H9 (cell line): ENCODE data around the gene TMEM108. TPM values are rescaled to one million over a fixed set of nuclear protein-coding genes. Genes with fewer than 3 reads are reported as not detected.

ENCODE experiments used
- DNase-seq: peaks from one replicate; pipeline ENCODE4 v3.0.0-alpha.2; 2017
- H2AFZ ChIP-seq: one replicate; pipeline ENCODE4 v1.6.1; 2013; ENCODE audit warnings: mild to moderate bottlenecking, low read length, control low read depth, moderate library complexity
- H2AK5ac ChIP-seq: 2 replicates; pipeline ENCODE4 v1.6.1; 2013; ENCODE audit warnings: low read length, control low read depth, mixed read lengths; ENCODE audit not compliant: insufficient read length
- H2BK120ac ChIP-seq: one replicate; pipeline ENCODE4 v1.6.1; 2013; ENCODE audit warnings: low read depth, mild to moderate bottlenecking, low read length, control low read depth, inconsistent platforms; ENCODE audit not compliant: poor library complexity, severe bottlenecking
- H2BK12ac ChIP-seq: 2 replicates; pipeline ENCODE4 v1.6.1; 2013; ENCODE audit warnings: low read length, control low read depth, mixed read lengths, low read depth; ENCODE audit not compliant: insufficient read length
- H2BK15ac ChIP-seq: 2 replicates; pipeline ENCODE4 v1.6.1; 2013; ENCODE audit warnings: low read depth, low read length, control low read depth
- H2BK20ac ChIP-seq: one replicate; pipeline ENCODE4 v1.6.1; 2013; ENCODE audit warnings: low read depth, mild to moderate bottlenecking, low read length, control low read depth, inconsistent platforms; ENCODE audit not compliant: poor library complexity, severe bottlenecking
- H2BK5ac ChIP-seq: 2 replicates; pipeline ENCODE4 v1.6.1; 2013; ENCODE audit warnings: low read length, control low read depth, mixed read lengths; ENCODE audit not compliant: insufficient read length
- H3K14ac ChIP-seq: 2 replicates; pipeline ENCODE4 v1.6.1; 2013; ENCODE audit warnings: low read length, control low read depth; ENCODE audit not compliant: insufficient read depth
- H3K18ac ChIP-seq: 2 replicates; pipeline ENCODE4 v1.6.1; 2013; ENCODE audit warnings: low read depth, mild to moderate bottlenecking, mixed read lengths, low read length, control low read depth; ENCODE audit not compliant: insufficient read length
- H3K23ac ChIP-seq: 2 replicates; pipeline ENCODE4 v1.6.1; 2013; ENCODE audit warnings: low read length, control low read depth, mixed read lengths, low read depth; ENCODE audit not compliant: insufficient read length
- H3K23me2 ChIP-seq: 2 replicates; pipeline ENCODE4 v1.6.1; 2013; ENCODE audit warnings: low read depth, mild to moderate bottlenecking, mixed read lengths, low read length, control low read depth; ENCODE audit not compliant: insufficient read length, poor library complexity, severe bottlenecking
- H3K27ac ChIP-seq: 2 replicates; pipeline ENCODE4 v1.5.1; 2013; ENCODE audit warnings: low read length, control low read depth, mixed read lengths, low read depth; ENCODE audit not compliant: insufficient read length
- H3K27me3 ChIP-seq: 2 replicates; pipeline ENCODE4 v1.6.1; 2013; ENCODE audit warnings: low read length, control low read depth, inconsistent platforms; ENCODE audit not compliant: insufficient read depth
- H3K4ac ChIP-seq: 2 replicates; pipeline ENCODE4 v1.6.1; 2013; ENCODE audit warnings: low read depth, mild to moderate bottlenecking, control low read depth, inconsistent platforms, low read length, moderate library complexity
- H3K4me1 ChIP-seq: 2 replicates; pipeline ENCODE4 v1.6.1; 2013; ENCODE audit warnings: low read length, control low read depth, inconsistent platforms; ENCODE audit not compliant: insufficient read depth
- H3K4me2 ChIP-seq: 2 replicates; pipeline ENCODE4 v1.6.1; 2013; ENCODE audit warnings: low read length, control low read depth, mixed read lengths; ENCODE audit not compliant: insufficient read length, insufficient read depth
- H3K56ac ChIP-seq: 2 replicates; pipeline ENCODE4 v1.6.1; 2013; ENCODE audit warnings: low read depth, mild to moderate bottlenecking, mixed read lengths, low read length, control low read depth; ENCODE audit not compliant: insufficient read length
- H3K79me1 ChIP-seq: 2 replicates; pipeline ENCODE4 v1.6.1; 2013; ENCODE audit warnings: low read depth, mild to moderate bottlenecking, moderate library complexity, low read length, control low read depth, inconsistent platforms; ENCODE audit not compliant: insufficient read depth, poor library complexity, severe bottlenecking
- H3K79me2 ChIP-seq: 2 replicates; pipeline ENCODE4 v1.6.1; 2013; ENCODE audit warnings: low read length, control low read depth, inconsistent platforms; ENCODE audit not compliant: insufficient read depth
- H3K9ac ChIP-seq: 2 replicates; pipeline ENCODE4 v1.6.1; 2013; ENCODE audit warnings: low read length, control low read depth, mixed read lengths; ENCODE audit not compliant: insufficient read length; ENCODE audit errors: extremely low read depth
- H3K9me3 ChIP-seq: one replicate; pipeline ENCODE4 v1.6.1; 2013; ENCODE audit warnings: low read depth, low read length, inconsistent platforms; ENCODE audit not compliant: control insufficient read depth
- H3T11ph ChIP-seq: one replicate; pipeline ENCODE4 v1.6.1; 2013; ENCODE audit warnings: mild to moderate bottlenecking, low read length, control low read depth, inconsistent platforms
- H4K20me1 ChIP-seq: one replicate; pipeline ENCODE4 v1.6.1; 2013; ENCODE audit not compliant: control insufficient read depth, insufficient read length, insufficient read depth
- H4K5ac ChIP-seq: 2 replicates; pipeline ENCODE4 v1.6.1; 2013; ENCODE audit warnings: low read depth, mild to moderate bottlenecking, mixed read lengths, low read length, control low read depth; ENCODE audit not compliant: insufficient read length
- H4K8ac ChIP-seq: replicated peaks from 2 replicates; pipeline ENCODE4 v1.6.1; 2013; ENCODE audit warnings: low read length, control low read depth, mixed read lengths, low read depth; ENCODE audit not compliant: insufficient read length
- H4K91ac ChIP-seq: 2 replicates; pipeline ENCODE4 v1.6.1; 2013; ENCODE audit warnings: low read depth, mild to moderate bottlenecking, moderate library complexity, mixed read lengths, low read length, control low read depth; ENCODE audit not compliant: insufficient read length
- H3K27ac Mint-ChIP-seq, 3 experiments: 2 replicates in 2 of 3; 3 replicates in 1 of 3; pipeline ENCODE4 v1.8.0; 2020 to 2021; ENCODE audit warnings: mixed read lengths in 3 of 3, mild to moderate bottlenecking in 1 of 3, moderate library complexity in 1 of 3
- H3K27me3 Mint-ChIP-seq: 2 replicates; pipeline ENCODE4 v1.8.0; 2021; ENCODE audit warnings: low read depth, mild to moderate bottlenecking, moderate library complexity, mixed read lengths
- H3K36me3 Mint-ChIP-seq, 3 experiments: 2 replicates in 2 of 3; 3 replicates in 1 of 3; pipeline ENCODE4 v1.8.0; 2020 to 2021; ENCODE audit warnings: low read depth in 3 of 3, mixed read lengths in 3 of 3; ENCODE audit not compliant: insufficient read depth in 1 of 3
- H3K4me1 Mint-ChIP-seq, 2 experiments: 2 replicates each; pipeline ENCODE4 v1.8.0; 2020; ENCODE audit warnings: mixed read lengths in 2 of 2
- H3K4me3 Mint-ChIP-seq, 2 experiments: 2 replicates in 1 of 2; 3 replicates in 1 of 2; pipeline ENCODE4 v1.8.0; 2020 to 2021; ENCODE audit warnings: mild to moderate bottlenecking in 2 of 2, mixed read lengths in 2 of 2, moderate library complexity in 1 of 2
- H3K9me3 Mint-ChIP-seq, 2 experiments: 2 replicates in 1 of 2; 3 replicates in 1 of 2; pipeline ENCODE4 v1.8.0; 2020; ENCODE audit warnings: mild to moderate bottlenecking in 2 of 2, mixed read lengths in 2 of 2, moderate library complexity in 1 of 2
- CTCF ChIP-seq: fragments of 200-600 bp; sonication (generic); conservative IDR thresholded peaks from 3 replicates; pipeline ENCODE4 v1.8.0; 2021; ENCODE audit warnings: antibody characterized with exemption, mild to moderate bottlenecking
- WGBS: extraction: QIAGEN DNeasy Blood & Tissue Kit; methylation state at CpG from one replicate; pipeline ENCODE4 v1.1.7; 2013; ENCODE audit warnings: missing lambda C conversion rate, low lambda C conversion rate, mixed read lengths; ENCODE audit not compliant: insufficient read length; ENCODE audit errors: extremely low coverage; 5-methylcytosine and 5-hydroxymethylcytosine counted together
- total RNA-seq: library from RNA; stranded (reverse); gene quantifications from 2 replicates; pipeline ENCODE4 v1.2.1, GENCODE V29; 2021

The TMEM108 gene
- total RNA-seq, 1 experiment from 2014 or later = 5.0 TPM

GRCh38 chr3:133270631-133271030 is 232.4 kb downstream of the TMEM108 start:
- peaks cover 7 to 8% of the 10 kb centered on the region in 2 experiments for H3K4me1 Mint-ChIP-seq
- H3K36me3 Mint-ChIP-seq = no peaks in the 10 kb centered on the region
- Histone ChIP-seq H2BK15ac (no peak overlapping the region), H3K27ac (no peak overlapping the region), H2AK5ac (no peak overlapping the region), H4K5ac (peak overlapping the region; percentile 57), H2BK12ac (no peak overlapping the region), H3K4me1 (peaks cover 3% of the 10 kb centered on the region; the same call in 1 of the 2 replicates), H3K79me2 (no peaks in the 10 kb centered on the region), H4K91ac (no peak overlapping the region), H3K14ac (no peak overlapping the region), H3K18ac (no peak overlapping the region), H4K20me1 (no peaks in the 10 kb centered on the region), H3K23ac (no peak overlapping the region), H3K4ac (no peak overlapping the region), H3K4me2 (no peak overlapping the region), H3K27me3 (no peaks in the 10 kb centered on the region), H3K23me2 (no peaks in the 10 kb centered on the region), H3T11ph (no peak overlapping the region), H3K56ac (no peak overlapping the region), H2AFZ (no peak overlapping the region), H2BK120ac (no peak overlapping the region), H4K8ac (no peak overlapping the region), H2BK5ac (no peak overlapping the region), H3K9me3 (no peaks in the 10 kb centered on the region), H3K9ac (no peak overlapping the region), H2BK20ac (no peak overlapping the region), H3K79me1 (no peaks in the 10 kb centered on the region)
- no peaks in the 10 kb centered on the region for H3K9me3 Mint-ChIP-seq
- no peak overlapping the region for H3K4me3 Mint-ChIP-seq
- no peaks in the 10 kb centered on the region for H3K27me3 Mint-ChIP-seq
- H3K27ac Mint-ChIP-seq = no peak overlapping the region
- WGBS = no CpG with 5 or more reads among the region's 1 CpG
- no peak for TF ChIP-seq CTCF
- no peak for DNase-seq
